Activated CD4-positive, alpha-beta T cell treated with anti-CD3 and anti-CD28 coated beads, Interleukin-2, amount 50 U/mL, for 16 hours (primary cell): ENCODE data around the gene OR8B8.
"Not testable (repeated sequence)": the region's sequence is repeated elsewhere in the genome, so short reads cannot be mapped to it uniquely, and the experiment has no call there.

ENCODE experiments used
- DNase-seq: peaks from one replicate; pipeline ENCODE4 v3.0.0-alpha.2; 2020

Gene OR8B8

DNA sequence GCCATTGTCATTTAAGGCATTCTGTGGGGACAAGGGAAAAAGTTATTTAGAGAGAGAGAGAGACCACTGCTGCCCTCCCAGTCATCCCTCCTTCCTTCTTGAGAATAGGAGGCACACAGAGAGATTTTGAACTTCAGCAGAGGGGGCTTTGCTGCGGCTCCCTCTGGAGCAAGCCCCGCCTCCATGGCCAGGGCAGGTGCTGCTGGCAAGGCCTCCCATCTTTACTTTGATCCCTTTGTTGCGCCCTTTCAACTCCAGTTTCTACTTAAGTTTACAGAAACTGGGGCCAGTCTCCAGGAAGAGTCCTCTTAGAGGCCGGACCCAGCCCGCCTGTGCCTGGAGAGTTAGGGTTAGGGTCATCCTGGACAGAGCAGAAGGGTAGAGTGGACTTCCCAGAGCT lies 4.4 kb downstream of the OR8B8 start:
- no peak for DNase-seq

DNA sequence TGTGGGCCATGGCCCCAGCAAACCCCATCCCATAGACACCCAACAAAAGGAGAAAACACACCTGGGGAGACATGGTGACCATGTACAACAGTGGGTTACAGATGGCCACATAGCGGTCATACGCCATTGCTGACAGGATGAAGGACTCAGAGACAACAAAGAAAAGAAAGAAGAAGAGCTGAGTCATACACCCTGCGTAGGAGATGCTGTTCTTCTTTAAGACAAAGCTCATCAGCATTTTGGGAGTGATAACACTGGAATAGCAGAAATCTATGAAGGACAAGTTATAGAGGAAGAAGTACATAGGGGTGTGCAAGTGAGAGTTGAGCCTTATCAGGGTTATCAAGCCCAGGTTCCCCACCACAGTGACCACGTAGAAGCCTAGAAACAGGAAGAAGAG lies 4.9 kb downstream of the OR8B8 start:
- no peak for DNase-seq

DNA sequence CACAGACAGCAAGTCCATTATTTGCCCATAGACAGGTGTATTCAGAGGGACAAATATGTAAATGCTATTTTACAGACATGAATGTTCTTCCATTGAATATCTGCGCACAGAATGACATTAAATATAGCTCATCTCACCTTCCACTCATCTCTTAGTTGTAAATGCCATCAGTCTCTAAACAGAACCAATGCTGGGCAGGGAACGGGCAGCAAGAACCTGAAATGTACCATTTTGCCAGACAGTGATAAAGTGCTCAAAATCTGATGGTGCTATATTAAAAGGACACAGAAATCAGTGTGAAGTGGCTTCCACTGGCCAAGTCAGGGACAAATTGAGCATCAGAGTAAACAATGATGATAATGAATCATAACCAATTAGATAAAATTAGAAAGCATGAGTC lies 10.8 kb downstream of the OR8B8 start:
- DNase-seq, result no peak

DNA sequence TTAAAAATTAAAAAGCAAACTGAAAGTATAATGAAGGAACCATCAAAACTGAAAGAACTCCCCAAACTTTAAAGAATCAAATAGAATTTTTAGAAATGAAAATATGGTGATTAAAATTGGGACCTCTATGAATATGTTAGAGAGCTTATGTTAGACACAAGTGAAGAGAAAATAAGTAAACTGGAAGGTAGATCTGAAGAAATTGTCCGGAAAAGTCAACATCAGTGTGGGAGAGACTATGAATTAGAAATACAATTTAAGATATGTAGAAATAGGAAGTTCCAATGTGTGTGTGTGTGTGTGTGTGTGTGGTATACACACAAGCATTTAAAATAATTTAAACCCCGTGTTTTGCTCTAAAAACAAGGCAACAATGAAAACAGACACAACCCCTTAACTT lies 15.9 kb downstream of the OR8B8 start:
- DNase-seq, result no peak

DNA sequence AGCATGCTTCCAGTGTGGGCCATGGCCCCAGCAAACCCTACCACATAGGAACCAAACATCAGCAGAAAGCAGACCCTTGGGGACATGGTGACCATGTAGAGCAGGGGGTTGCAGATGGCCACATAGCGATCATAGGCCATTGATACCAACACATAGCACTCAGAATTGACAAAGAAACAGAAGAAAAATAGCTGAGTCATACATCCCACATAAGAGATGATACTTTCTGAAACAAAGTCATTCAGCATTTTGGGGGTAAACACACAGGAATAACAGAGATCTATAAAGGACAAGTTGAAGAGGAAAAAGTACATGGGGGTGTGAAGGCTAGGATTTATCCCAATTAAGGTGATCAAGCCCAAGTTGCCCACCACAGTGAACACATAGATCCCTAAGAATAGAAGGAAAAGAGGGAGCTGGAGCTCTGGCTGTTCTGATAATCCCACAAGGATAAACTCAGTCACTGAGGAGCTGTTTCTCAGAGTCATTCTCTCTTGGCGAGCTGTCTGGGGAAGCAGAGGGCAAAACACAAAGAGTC lies 21.0 kb downstream of the OR8B8 start, which contains the start of gene OR8B4:
TSS of gene OR8B4 (minus strand) at position 488 of the 538 bp plus-strand sequence. CDS start at position 488, 0 bp downstream.
- DNase-seq, result no peak

DNA sequence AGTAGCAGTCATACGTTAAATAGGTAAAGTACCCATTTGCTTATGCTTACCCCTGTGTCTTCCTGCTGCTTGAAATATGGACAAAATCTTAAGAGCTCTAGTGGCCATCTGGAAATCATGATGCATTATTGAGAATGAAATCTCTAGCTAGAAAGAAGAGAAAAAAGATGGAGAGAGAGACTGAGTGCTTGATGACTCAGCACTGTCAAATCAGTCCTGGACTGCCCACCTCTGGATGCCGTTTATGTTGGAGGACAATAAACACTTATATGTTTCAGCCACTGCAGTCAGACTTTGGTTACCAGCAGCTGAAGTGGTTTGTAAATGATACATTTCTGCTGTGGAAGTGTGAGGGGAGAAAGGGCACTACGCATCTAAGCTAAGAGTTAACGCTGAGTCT lies 24.5 kb downstream of the OR8B8 start:
- no peak for DNase-seq

DNA sequence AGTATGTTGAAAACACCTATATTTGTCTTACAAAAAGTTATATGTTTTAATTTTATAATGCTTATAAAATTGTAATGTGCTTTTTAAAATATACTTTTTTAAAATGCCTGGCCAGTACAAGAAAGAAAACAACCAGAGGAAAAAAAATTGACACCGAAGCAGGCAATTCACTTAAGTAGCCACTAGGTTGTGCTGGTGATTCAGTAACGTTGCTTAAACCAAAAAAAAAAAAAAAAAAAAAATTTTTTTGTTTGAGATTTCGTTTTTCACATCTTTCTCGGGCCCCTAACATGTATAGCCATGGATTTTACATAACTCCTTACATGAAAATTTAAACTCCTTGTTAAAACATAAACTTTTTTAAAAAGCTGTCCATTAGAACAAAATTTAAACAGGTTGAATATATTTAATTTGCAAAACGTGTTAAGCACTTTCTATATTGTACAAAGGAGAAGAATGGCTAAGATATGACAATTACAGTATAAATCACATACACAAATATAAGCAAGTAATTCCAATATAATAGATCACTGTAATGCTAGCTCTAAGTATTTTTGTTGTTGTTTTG lies 30.1 kb downstream of the OR8B8 start:
- peak; percentile 12 for DNase-seq

DNA sequence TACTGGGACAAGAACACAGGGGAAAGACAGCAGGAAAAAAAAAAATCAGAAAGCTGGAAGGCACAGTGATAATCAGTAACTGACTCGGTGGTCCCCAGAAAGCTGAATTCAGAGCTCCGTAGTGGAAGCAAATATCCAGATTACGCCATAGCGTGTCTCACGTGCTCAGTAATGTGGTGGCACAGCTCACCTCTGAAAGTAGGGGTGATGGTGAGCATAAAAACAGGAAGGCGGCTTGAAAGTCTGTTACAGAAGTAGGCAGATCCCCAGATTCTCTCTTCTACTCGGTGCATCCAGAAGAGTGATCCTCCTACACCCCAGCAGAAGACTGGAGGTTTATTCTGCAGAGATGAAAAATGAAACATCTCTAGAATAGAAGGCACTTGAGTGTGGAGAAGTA lies 35.6 kb downstream of the OR8B8 start:
- no peak for DNase-seq

DNA sequence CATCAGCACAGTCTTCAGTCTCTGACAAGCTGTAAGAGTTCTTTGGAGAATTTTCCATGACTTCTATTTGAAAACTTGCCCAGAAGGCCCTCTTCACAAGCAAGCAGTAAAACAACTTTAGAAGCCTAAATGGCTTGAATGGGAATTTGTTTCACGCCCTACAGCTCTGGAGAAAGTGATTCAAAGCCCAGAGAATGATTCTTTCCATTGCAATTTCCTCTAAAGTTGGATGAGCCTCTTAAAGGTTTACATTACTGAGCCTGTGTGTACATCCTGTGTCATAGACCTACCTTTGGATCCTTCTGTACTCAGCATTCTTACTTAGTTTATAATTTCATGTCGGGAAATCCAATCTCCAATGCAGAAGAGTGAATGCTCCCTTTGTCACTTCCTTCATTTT lies 39.9 kb downstream of the OR8B8 start:
- no peak for DNase-seq

DNA sequence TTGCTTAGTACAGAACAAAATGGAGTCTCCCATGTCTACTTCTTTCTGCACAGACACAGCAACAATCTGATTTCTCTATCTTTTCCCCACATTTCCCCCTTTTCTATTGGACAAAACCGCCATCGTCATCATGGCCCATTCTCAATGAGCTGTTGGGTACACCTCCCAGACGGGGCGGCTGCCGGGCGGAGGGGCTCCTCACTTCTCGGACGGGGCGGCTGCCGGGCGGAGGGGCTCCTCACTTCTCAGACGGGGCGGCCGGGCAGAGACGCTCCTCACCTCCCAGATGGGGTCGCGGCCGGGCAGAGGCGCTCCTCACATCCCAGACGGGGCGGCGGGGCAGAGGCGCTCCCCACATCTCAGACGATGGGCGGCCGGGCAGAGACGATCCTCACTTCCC lies 42.3 kb downstream of the OR8B8 start:
- not testable (repeated sequence) for DNase-seq

DNA sequence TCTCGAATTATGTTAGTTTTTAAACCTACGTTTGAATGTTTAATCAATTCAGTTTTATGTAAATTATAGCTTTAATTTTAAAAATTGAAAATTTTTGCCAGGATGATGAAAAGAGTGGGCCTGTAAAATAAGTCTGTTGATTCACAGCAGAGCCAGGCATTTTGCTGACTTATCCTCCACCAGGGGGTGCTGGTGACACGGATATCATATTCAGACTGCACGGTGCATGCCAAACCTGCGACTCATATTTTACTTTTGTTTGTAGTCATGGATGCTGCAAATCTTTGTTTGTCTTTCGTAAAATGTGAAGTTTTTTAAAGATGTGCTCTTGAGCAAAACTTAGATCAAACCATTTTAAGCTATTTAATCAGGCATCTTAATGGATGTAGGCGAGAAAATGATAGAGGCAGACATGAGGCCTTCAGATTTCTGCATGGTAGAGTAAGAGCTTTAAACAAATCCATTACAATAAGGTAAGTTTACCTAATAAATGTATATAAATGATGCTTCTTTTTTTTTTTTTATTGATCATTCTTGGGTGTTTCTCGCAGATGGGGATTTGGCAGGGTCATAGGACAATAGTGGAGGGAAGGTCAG lies 43.1 kb downstream of the OR8B8 start:
- DNase-seq, result peak; percentile 83

DNA sequence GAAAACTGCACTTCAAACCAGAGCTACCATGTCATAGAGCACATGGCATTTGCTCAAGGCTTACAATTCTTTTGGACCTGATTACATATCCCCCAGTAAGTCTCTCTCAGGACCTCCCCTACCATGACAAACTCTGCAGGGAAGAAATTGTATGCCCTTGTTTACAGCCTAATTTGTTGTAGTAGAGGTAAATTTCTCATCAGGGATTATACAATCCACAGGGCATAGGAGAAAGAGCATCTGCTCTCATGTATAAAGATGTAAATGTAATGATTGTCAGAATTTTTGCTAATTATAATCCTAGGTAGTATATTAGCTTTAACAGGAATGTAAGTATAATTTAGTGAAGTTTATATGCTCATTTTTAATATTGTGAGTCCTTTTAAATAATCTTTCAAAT lies 46.6 kb downstream of the OR8B8 start, which contains the start of gene OR8B3:
TSS of gene OR8B3 (minus strand) at position 101 of the 400 bp plus-strand sequence. CDS start 1,673 bp downstream, outside the sequence.
- no peak for DNase-seq

DNA sequence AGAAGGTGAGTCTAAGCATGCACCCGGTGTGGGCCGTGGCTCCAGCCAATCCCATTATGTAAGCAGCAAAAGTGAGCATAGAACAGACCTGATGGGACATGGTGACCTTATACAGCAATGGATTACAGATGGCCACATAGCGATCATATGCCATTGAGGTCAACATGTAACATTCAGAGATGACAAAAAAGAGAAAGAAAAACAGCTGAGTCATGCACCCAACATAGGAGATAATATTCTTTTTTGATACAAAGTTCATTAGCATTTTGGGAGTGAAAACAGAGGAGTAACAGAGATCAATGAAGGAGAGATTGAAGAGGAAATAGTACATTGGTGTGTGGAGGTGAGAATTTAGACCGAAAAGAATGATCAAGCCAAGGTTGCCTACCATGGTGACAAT lies 48.6 kb downstream of the OR8B8 start:
- DNase-seq, result not testable (repeated sequence)

DNA sequence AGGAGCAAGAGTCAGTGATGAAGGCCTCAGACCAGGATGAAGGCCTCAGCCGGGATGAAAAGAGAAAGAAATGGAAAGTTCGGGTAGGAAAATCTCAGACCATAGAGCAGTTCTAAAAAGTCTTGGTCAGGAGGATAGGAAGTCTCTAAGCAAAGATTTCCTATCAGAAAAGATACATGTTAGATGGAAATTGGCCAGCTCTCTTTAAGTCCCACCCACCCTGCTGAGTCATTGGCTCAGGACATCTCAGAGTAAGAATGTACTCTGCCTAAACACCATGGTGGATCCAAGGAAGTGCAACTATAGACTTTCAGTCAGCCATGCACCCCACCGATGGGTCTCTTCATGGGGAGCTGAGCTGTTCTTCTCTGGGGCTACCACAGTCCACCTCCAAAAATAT lies 51.1 kb downstream of the OR8B8 start:
- no peak for DNase-seq
